GM12875 (cell line): ENCODE results near the gene PPFIA2.

ENCODE experiments used
- H3K4me3 ChIP-seq: one replicate; pipeline ENCODE4 v1.5.1; 2011; ENCODE audit warnings: low read depth, low read length, control low read depth
- TF ChIP-seq, protein P1 (sequence below): IDR thresholded peaks from 2 replicates; pipeline ENCODE4 v1.5.1; 2011; ENCODE audit warnings: low read depth, mild to moderate bottlenecking, control low read depth, inconsistent platforms, low read length, moderate library complexity, borderline replicate concordance; ENCODE audit not compliant: insufficient read depth

The PPFIA2 gene

GRCh38 chr12:81558031-81558430 lies 201.1 kb downstream of the PPFIA2 start:
- TF ChIP-seq, protein P1, sequence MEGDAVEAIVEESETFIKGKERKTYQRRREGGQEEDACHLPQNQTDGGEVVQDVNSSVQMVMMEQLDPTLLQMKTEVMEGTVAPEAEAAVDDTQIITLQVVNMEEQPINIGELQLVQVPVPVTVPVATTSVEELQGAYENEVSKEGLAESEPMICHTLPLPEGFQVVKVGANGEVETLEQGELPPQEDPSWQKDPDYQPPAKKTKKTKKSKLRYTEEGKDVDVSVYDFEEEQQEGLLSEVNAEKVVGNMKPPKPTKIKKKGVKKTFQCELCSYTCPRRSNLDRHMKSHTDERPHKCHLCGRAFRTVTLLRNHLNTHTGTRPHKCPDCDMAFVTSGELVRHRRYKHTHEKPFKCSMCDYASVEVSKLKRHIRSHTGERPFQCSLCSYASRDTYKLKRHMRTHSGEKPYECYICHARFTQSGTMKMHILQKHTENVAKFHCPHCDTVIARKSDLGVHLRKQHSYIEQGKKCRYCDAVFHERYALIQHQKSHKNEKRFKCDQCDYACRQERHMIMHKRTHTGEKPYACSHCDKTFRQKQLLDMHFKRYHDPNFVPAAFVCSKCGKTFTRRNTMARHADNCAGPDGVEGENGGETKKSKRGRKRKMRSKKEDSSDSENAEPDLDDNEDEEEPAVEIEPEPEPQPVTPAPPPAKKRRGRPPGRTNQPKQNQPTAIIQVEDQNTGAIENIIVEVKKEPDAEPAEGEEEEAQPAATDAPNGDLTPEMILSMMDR = no peak
- H3K4me3 ChIP-seq = no peak overlapping the region

DNA sequence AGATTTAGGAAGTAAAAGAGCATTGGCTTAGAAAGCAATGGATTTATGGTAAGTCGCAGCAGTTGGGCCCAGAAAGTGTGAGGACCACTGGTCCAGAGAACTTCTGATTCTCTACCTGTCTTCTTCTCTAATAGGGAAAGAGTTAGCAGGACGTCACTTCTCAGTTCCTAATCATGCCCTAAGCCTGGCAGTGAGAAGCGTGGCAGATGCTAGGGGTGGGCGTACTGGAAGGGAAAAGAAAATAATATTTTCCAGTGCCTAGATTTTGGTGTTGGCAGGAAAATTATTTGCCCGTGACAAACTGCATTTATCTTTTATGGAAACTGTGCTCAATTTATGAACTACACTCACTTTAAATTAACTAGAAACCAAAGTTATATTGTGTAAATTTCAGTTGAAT lies 212.3 kb downstream of the PPFIA2 start:
- no peak overlapping the region for H3K4me3 ChIP-seq
- TF ChIP-seq, protein P1 = no peak

DNA sequence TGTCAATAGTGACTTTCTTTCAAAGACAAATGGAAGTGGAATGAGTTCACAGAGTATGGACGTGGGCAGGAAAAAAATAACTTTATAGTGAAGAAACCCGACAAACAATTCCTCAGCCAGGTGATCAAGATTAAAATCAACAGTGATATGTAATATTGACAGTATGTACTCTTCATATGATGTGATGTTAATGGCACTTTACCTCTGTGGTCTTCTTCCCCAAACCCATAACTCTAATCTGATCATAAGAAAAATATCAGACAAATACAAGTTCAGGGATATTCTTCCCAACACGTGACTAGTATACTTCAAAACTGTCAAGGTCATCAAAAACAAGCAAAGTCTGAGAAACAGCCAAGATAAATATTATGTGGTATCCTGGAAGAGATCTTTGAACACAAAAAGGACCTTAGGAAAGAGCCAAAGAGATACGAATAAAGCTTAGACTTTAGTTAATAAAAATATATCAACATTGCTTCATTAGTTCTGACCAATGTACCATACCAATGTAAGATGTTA lies 215.5 kb downstream of the PPFIA2 start:
- H3K4me3 ChIP-seq = no peak overlapping the region
- TF ChIP-seq, protein P1 = no peak

DNA sequence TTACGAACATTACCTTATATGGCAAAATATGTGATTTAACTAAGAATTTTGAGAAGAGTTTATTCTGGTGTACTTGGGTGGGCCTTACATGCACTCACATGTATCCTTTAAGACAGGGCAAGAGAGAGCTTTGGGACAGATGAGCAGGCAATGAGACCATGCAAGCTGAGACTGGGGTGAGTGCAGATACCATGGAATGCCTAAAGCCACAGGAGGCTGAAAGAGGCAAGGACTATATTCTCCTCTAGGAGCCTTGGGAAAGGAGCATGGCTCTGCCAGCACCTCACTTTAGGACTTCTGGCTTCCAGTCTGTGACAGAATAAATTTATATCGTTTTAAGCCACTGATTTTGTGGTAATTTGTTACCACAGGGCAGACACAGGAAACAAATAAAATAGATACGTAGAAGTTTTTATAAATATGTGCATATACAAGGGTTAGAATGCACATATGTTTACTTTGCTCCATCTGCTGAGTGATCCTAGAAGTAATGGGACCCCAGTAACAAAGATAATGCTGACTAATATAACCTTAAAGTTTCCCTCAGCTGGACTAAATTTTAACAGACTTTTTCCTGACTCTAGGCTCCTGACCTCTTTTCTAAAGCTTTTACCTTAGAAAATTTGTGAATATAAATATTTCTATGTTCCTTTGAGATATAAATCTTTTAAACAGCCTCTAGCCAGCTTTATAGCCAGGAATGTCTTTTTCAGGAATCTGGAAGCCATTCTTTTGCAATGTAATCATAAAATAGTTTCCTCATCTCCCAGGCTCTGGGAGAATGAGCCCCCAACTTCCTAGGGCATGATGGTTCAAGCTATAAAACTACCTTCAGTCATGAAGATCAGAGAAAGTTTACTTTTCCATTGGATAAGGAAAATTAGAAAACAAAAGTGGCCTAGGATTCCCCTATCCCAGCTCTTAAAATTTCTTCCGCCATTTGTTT lies 216.8 kb downstream of the PPFIA2 start:
- H3K4me3 ChIP-seq = no peak overlapping the region

GRCh38 chr12:81541121-81541520 lies 218.0 kb downstream of the PPFIA2 start:
- TF ChIP-seq, protein P1 = no peak
- no peak overlapping the region for H3K4me3 ChIP-seq

More for the DNA sequence above, 216.8 kb downstream of the PPFIA2 start:
- TF ChIP-seq, protein P1 = no peak

DNA sequence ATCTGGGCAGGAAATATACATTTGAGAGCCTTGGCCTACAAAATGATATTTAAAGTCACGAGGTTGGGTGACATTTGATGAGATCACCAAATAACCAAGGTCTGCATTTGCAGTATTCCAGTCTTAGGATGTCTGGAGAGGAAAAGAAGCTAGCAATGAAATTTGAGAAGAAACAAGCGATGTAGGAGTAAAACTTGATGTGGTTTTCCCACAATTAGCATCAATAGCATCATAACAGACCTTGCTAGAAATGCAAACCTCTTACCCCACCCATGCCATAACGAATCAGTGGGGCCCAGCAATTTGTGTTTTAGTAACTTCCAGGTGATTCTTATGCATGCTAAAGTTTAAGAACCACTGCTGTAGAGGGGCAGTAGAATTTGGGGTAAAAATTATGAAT lies 219.9 kb downstream of the PPFIA2 start:
- TF ChIP-seq, protein P1 = no peak
- H3K4me3 ChIP-seq = no peak overlapping the region

GRCh38 chr12:81533054-81533453 lies 226.1 kb downstream of the PPFIA2 start:
- TF ChIP-seq, protein P1 = no peak
- H3K4me3 ChIP-seq = no peak overlapping the region
